A673 (cell line): ENCODE measurements around the gene POLR3F. TPM values are rescaled to one million over a fixed set of nuclear protein-coding genes. Genes with fewer than 3 reads are reported as not detected.
"Not testable (repeated sequence)": the region's sequence is repeated elsewhere in the genome, so short reads cannot be mapped to it uniquely, and the experiment has no call there.

Experiments
- BruUV-seq: library from RNA; stranded (reverse); fragments of 400-500 nt; replicated peaks from 2 replicates; lab custom pipeline; 2021; lab: Mats Ljungman, UMichigan
- CTCF ChIA-PET: fragments of 300-600 bp; sonication (Branson Sonifier 250); formaldehyde crosslinking; loops from one replicate; lab custom pipeline; 2022; ENCODE audit warnings: antibody characterized with exemption; lab: Charles Lee
- POLR2A ChIA-PET: fragments of 300-600 bp; sonication (Branson Sonifier 250); formaldehyde crosslinking; loops from one replicate; lab custom pipeline; 2022; ENCODE audit warnings: antibody characterized with exemption; ENCODE audit not compliant: low non-redundant PET; lab: Charles Lee
- DNase-seq: peaks from one replicate; pipeline ENCODE4 v3.0.0-alpha.2; 2015; ENCODE audit warnings: low spot score
- H3K27ac ChIP-seq: fragments of 200-600 bp; sonication (generic); 2 replicates; pipeline ENCODE4 v1.5.1; 2016; ENCODE audit warnings: mixed run types, low read depth, mild to moderate bottlenecking, mixed read lengths, antibody characterized with exemption, low read length; ENCODE audit not compliant: poor library complexity, severe bottlenecking
- H3K27me3 ChIP-seq: fragments of 200-600 bp; sonication (generic); replicated peaks from 2 replicates; pipeline ENCODE4 v1.6.1; 2017; ENCODE audit warnings: mixed run types, low read depth, mild to moderate bottlenecking, mixed read lengths, antibody characterized with exemption, low read length; ENCODE audit not compliant: insufficient read depth, poor library complexity
- H3K36me3 ChIP-seq: fragments of 200-600 bp; sonication (generic); 2 replicates; pipeline ENCODE4 v1.6.1; 2016; ENCODE audit warnings: mixed run types, mild to moderate bottlenecking, mixed read lengths, antibody characterized with exemption, low read length; ENCODE audit not compliant: insufficient read depth, poor library complexity, severe bottlenecking
- H3K4me1 ChIP-seq: fragments of 200-600 bp; sonication (generic); 2 replicates; pipeline ENCODE4 v1.6.1; 2017; ENCODE audit warnings: mixed run types, mild to moderate bottlenecking, mixed read lengths, antibody characterized with exemption, low read length; ENCODE audit not compliant: insufficient read depth, poor library complexity, severe bottlenecking
- H3K4me3 ChIP-seq: fragments of 200-600 bp; sonication (generic); 2 replicates; pipeline ENCODE4 v1.5.1; 2016; ENCODE audit warnings: low read depth, mixed run types, mild to moderate bottlenecking, mixed read lengths, low read length; ENCODE audit not compliant: poor library complexity, severe bottlenecking
- H3K9me3 ChIP-seq: fragments of 200-600 bp; sonication (generic); 2 replicates; pipeline ENCODE4 v1.6.1; 2016; ENCODE audit warnings: mixed run types, low read depth, mild to moderate bottlenecking, mixed read lengths, antibody characterized with exemption, low read length; ENCODE audit not compliant: poor library complexity, severe bottlenecking
- EZH2 ChIP-seq: fragments of 200-600 bp; sonication (generic); IDR thresholded peaks from 2 replicates; pipeline ENCODE4 v1.6.1; 2017; ENCODE audit warnings: borderline replicate concordance, low read depth, mild to moderate bottlenecking, mixed read lengths, antibody characterized with exemption, low read length; ENCODE audit not compliant: poor library complexity, severe bottlenecking
- intact Hi-C: fragments of 100-400 bp; cut with micrococcal nuclease; formaldehyde crosslinking; loops from one replicate; pipeline ENCODE4 v1.10.0; 2022; ENCODE audit not compliant: unreplicated experiment
- total RNA-seq: library from RNA; stranded (reverse); gene quantifications from 2 replicates; pipeline ENCODE4 v1.2.3, GENCODE V29; 2021
- TF ChIP-seq, protein P1 (sequence below): fragments of 300-800, 200-600 bp; sonication (generic); conservative IDR thresholded peaks from 2 replicates; pipeline ENCODE4 v1.5.1; 2017; ENCODE audit warnings: low read depth, mild to moderate bottlenecking, antibody characterized with exemption, low read length, moderate library complexity, mixed read lengths

The POLR3F gene
- total RNA-seq, 1 experiment from 2014 or later = 22.1 TPM

DNA sequence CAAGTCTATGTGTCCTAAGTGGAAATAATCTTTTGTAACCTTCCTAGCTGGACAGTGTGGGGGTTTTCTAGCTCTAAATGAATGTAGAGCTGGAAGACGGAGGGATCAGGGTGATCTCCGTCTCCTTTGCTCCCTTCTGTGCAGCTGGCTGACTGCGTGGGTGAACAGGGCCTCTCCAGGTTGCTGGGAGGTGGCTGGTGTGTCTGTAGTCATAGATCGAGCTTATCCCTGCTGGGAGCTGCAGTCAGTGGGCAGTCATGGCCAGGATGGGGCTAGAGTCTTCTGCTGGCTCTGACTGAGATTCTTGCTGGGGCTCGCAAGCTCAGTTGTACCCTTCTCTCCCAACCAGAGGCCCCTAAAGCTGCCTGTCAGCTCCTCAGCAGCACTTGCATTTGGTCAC, 46.9 kb downstream of the POLR3F start:
- ChIA-PET CTCF (no interaction called here), POLR2A (no interaction called here)
- Histone ChIP-seq H3K9me3 (no peaks in the 10 kb centered on the region), H3K27me3 (no peaks in the 10 kb centered on the region), H3K4me1 (no peaks in the 10 kb centered on the region), H3K27ac (no peak overlapping the region), H3K4me3 (no peak overlapping the region), H3K36me3 (peaks cover 42% of the 10 kb centered on the region)
- BruUV-seq = no TSS peak
- TF ChIP-seq, protein P1, sequence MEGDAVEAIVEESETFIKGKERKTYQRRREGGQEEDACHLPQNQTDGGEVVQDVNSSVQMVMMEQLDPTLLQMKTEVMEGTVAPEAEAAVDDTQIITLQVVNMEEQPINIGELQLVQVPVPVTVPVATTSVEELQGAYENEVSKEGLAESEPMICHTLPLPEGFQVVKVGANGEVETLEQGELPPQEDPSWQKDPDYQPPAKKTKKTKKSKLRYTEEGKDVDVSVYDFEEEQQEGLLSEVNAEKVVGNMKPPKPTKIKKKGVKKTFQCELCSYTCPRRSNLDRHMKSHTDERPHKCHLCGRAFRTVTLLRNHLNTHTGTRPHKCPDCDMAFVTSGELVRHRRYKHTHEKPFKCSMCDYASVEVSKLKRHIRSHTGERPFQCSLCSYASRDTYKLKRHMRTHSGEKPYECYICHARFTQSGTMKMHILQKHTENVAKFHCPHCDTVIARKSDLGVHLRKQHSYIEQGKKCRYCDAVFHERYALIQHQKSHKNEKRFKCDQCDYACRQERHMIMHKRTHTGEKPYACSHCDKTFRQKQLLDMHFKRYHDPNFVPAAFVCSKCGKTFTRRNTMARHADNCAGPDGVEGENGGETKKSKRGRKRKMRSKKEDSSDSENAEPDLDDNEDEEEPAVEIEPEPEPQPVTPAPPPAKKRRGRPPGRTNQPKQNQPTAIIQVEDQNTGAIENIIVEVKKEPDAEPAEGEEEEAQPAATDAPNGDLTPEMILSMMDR = no peak
- no peak for TF ChIP-seq EZH2
- intact Hi-C loops = no loop called here
- no peak for DNase-seq

DNA sequence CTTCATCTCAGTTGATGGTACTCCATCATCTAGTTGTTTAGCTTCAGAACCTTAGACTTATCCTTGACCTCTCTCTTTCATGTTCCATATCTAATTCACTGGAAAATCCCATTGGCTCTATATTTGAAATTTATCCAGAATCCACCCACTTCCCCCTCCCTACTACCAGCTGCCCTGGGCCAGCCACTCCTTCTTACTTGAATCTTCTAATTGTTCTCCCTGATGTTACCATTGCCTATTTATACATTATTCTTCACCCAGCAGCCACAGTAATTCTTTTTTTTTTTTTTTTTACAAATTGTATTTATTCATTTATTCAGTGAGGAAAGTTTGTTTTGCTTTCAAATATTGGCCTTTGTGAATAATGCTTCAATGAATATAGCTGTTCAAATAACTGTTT, 48.8 kb downstream of the POLR3F start:
- Histone ChIP-seq H3K27me3 (no peaks in the 10 kb centered on the region), H3K9me3 (no peaks in the 10 kb centered on the region), H3K27ac (no peak overlapping the region), H3K4me1 (no peaks in the 10 kb centered on the region), H3K36me3 (peaks cover 38% of the 10 kb centered on the region), H3K4me3 (no peak overlapping the region)
- intact Hi-C loops = no loop called here
- no TSS peak for BruUV-seq
- POLR2A ChIA-PET = interaction anchor here (0.6 kb wide), 1 partner anchor 19 kb away, joined by 7 read pairs; no protein-coding TSS in a partner anchor
- DNase-seq = no peak
- CTCF ChIA-PET = no interaction called here
- TF ChIP-seq, protein P1 = no peak
- no peak for TF ChIP-seq EZH2

DNA sequence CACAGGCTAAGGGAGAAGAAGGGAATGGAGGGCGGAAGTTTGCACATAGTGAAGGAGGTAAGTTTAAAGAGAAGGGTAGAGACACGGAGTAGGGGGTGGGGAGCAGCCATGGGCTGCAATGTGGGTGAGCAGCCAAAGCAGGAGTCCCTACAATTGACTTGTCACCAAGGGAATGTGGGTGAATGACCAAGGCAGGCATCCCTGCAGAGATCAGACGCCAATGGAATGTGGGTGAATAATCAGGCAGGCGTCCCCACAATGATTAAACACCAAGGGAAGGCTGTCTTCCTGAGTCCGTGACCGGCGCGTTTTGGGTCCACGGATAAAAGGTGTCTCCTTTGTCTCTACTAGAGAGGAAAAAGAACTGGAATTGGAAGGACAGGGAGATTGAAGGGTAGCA, 54.9 kb downstream of the POLR3F start:
- H3K4me1 ChIP-seq, intact Hi-C loops, CTCF ChIA-PET, H3K27ac ChIP-seq, H3K9me3 ChIP-seq, H3K27me3 ChIP-seq, DNase-seq, BruUV-seq, POLR2A ChIA-PET, H3K4me3 ChIP-seq: not testable (repeated sequence)
- peaks cover 29% of the 10 kb centered on the region for H3K36me3 ChIP-seq

DNA sequence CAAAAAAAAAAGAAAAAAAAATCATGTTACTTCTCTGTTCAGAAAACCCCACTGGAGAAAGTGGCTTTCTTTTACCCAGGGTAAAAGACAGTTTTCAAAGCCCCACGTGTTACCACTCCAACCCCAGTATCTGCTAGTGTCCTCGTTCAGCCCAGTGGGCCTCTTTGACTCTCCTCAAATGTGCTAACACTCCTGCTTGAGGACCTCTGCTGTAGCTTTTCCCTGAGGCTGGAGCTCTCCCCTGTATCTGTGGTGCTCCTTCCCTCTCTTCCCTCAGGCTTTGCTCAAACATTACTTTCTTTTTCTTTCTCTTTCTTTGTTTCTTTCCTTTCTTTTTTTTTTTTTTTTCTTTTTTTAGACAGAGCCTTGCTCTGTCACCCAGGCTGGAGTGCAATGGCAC, 55.9 kb downstream of the POLR3F start:
- ChIA-PET POLR2A (interaction anchor here (0.6 kb wide), 1 partner anchor 51 kb away, joined by 3 read pairs; no protein-coding TSS in a partner anchor), CTCF (interaction anchor here (0.7 kb wide), 1 partner anchor 62 kb away, joined by 4 read pairs; no protein-coding TSS in a partner anchor)
- no peak for TF ChIP-seq EZH2
- TF ChIP-seq, protein P1 = no peak
- Histone ChIP-seq H3K36me3 (peaks cover 39% of the 10 kb centered on the region), H3K4me3 (no peak overlapping the region), H3K4me1 (no peaks in the 10 kb centered on the region), H3K27ac (no peak overlapping the region), H3K9me3 (no peaks in the 10 kb centered on the region), H3K27me3 (no peaks in the 10 kb centered on the region)
- DNase-seq = no peak
- intact Hi-C loops = no loop called here
- no TSS peak for BruUV-seq
